Effector memory CD4-positive, alpha-beta T cell (primary cell): ENCODE results near the gene EIF5.

Experiments
- DNase-seq, 3 donors: peaks; one replicate each; pipeline ENCODE4 v3.0.0-alpha.2; 2020
- H3K27ac ChIP-seq: 2 replicates; pipeline ENCODE4 v1.7.0; 2013; ENCODE audit warnings: mild to moderate bottlenecking, low read length, moderate library complexity; ENCODE audit not compliant: insufficient read depth, poor library complexity, severe bottlenecking
- H3K27me3 ChIP-seq: replicated peaks from 2 replicates; pipeline ENCODE4 v1.7.0; 2013; ENCODE audit warnings: mild to moderate bottlenecking, low read length; ENCODE audit not compliant: insufficient read depth, control insufficient read depth, poor library complexity, severe bottlenecking
- H3K36me3 ChIP-seq: 2 replicates; pipeline ENCODE4 v1.7.0; 2013; ENCODE audit warnings: mild to moderate bottlenecking, low read length, moderate library complexity; ENCODE audit not compliant: control insufficient read depth, insufficient read depth
- H3K4me1 ChIP-seq: 2 replicates; pipeline ENCODE4 v1.7.0; 2013; ENCODE audit warnings: low read length, mild to moderate bottlenecking; ENCODE audit not compliant: control insufficient read depth, insufficient read depth, poor library complexity, severe bottlenecking
- H3K4me3 ChIP-seq: 2 replicates; pipeline ENCODE4 v1.7.0; 2013; ENCODE audit warnings: low read length, low read depth, mild to moderate bottlenecking; ENCODE audit not compliant: insufficient read depth, poor library complexity, severe bottlenecking
- H3K9me3 ChIP-seq: 2 replicates; pipeline ENCODE4 v1.7.0; 2013; ENCODE audit warnings: mild to moderate bottlenecking, low read length, moderate library complexity; ENCODE audit not compliant: control insufficient read depth

The EIF5 gene

GRCh38 chr14:103334644-103335622 is 896 bp downstream of the EIF5 start:
- H3K4me1 ChIP-seq: peaks cover 12% of the 10 kb centered on the region
- peak; percentile 45 to 59 (median 58) for DNase-seq
- peak overlapping the region; percentile 100 for H3K27ac ChIP-seq
- no peaks in the 10 kb centered on the region for H3K27me3 ChIP-seq
- H3K36me3 ChIP-seq: peaks cover 44% of the 10 kb centered on the region
- peak overlapping the region; percentile 98 for H3K4me3 ChIP-seq
- no peaks in the 10 kb centered on the region for H3K9me3 ChIP-seq

GRCh38 chr14:103336191-103336590 is 2.2 kb downstream of the EIF5 start:
- Histone ChIP-seq H3K27me3 (no peaks in the 10 kb centered on the region), H3K4me3 (peak overlapping the region; percentile 98), H3K36me3 (peaks cover 56% of the 10 kb centered on the region), H3K4me1 (peaks cover 12% of the 10 kb centered on the region), H3K9me3 (no peaks in the 10 kb centered on the region), H3K27ac (peak overlapping the region; percentile 100)
- DNase-seq: no peak

GRCh38 chr14:103337794-103338193 is 3.8 kb downstream of the EIF5 start:
- H3K4me3 ChIP-seq: no peak overlapping the region

GRCh38 chr14:103339561-103339960 is 5.5 kb downstream of the EIF5 start:
- no peak for DNase-seq
- Histone ChIP-seq H3K4me3 (no peak overlapping the region), H3K9me3 (no peaks in the 10 kb centered on the region), H3K36me3 (peaks cover 90% of the 10 kb centered on the region), H3K27me3 (no peaks in the 10 kb centered on the region), H3K4me1 (peaks cover 12% of the 10 kb centered on the region), H3K27ac (no peak overlapping the region)

More at GRCh38 chr14:103337794-103338193, 3.8 kb downstream of the EIF5 start:
- Histone ChIP-seq H3K36me3 (peaks cover 72% of the 10 kb centered on the region), H3K4me1 (peaks cover 12% of the 10 kb centered on the region), H3K27ac (no peak overlapping the region), H3K27me3 (no peaks in the 10 kb centered on the region), H3K9me3 (no peaks in the 10 kb centered on the region)
- DNase-seq: no peak

GRCh38 chr14:103340480-103341212 is 6.6 kb downstream of the EIF5 start:
- no peaks in the 10 kb centered on the region for H3K27me3 ChIP-seq
- peaks cover 9% of the 10 kb centered on the region for H3K4me1 ChIP-seq
- no peak overlapping the region for H3K27ac ChIP-seq
- DNase-seq: no peak
- no peak overlapping the region for H3K4me3 ChIP-seq
- H3K36me3 ChIP-seq: peaks cover 90% of the 10 kb centered on the region
- H3K9me3 ChIP-seq: no peaks in the 10 kb centered on the region

GRCh38 chr14:103341250-103342129 is 7.5 kb downstream of the EIF5 start:
- Histone ChIP-seq H3K27ac (no peak overlapping the region), H3K4me3 (no peak overlapping the region), H3K36me3 (peaks cover 81% of the 10 kb centered on the region)

GRCh38 chr14:103343164-103343879 is 9.3 kb downstream of the EIF5 start:
- no peak for DNase-seq
- Histone ChIP-seq H3K9me3 (no peaks in the 10 kb centered on the region), H3K27me3 (no peaks in the 10 kb centered on the region), H3K36me3 (peaks cover 63% of the 10 kb centered on the region), H3K4me1 (no peaks in the 10 kb centered on the region), H3K27ac (no peak overlapping the region), H3K4me3 (no peak overlapping the region)

More at GRCh38 chr14:103341250-103342129, 7.5 kb downstream of the EIF5 start:
- DNase-seq: no peak
- H3K9me3 ChIP-seq: no peaks in the 10 kb centered on the region
- H3K4me1 ChIP-seq: peaks cover 6% of the 10 kb centered on the region
- H3K27me3 ChIP-seq: no peaks in the 10 kb centered on the region

- no peak overlapping the region for H3K27ac ChIP-seq
- no peak for DNase-seq
Measured at GRCh38 chr14:103343905-103344797, 10.1 kb downstream of the EIF5 start.

More at GRCh38 chr14:103343905-103344797, 10.1 kb downstream of the EIF5 start:
- H3K4me3 ChIP-seq: no peak overlapping the region
- peaks cover 54% of the 10 kb centered on the region for H3K36me3 ChIP-seq
- no peaks in the 10 kb centered on the region for H3K4me1 ChIP-seq
- H3K9me3 ChIP-seq: no peaks in the 10 kb centered on the region
- H3K27me3 ChIP-seq: no peaks in the 10 kb centered on the region
